A375 (cell line): ENCODE measurements around the gene EIF4E1B. TPM values are rescaled to one million over a fixed set of nuclear protein-coding genes. Genes with fewer than 3 reads are reported as not detected.

Experiments
- small RNA-seq: library from RNA; depleted of rRNA; stranded (forward); fragments of <200 nt; gene quantifications from one replicate; pipeline ENCODE3, GENCODE V24; 2014
- total RNA-seq: library from RNA; depleted of rRNA; stranded (reverse); fragments of >200 nt; shearing (Covaris generic); gene quantifications from 2 replicates; pipeline ENCODE4 v1.2.3, GENCODE V29; 2014; rRNA removed

Gene EIF4E1B, protein sequence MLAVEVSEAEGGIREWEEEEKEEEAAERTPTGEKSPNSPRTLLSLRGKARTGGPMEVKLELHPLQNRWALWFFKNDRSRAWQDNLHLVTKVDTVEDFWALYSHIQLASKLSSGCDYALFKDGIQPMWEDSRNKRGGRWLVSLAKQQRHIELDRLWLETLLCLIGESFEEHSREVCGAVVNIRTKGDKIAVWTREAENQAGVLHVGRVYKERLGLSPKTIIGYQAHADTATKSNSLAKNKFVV
- total RNA-seq = not detected in 2 replicates

DNA sequence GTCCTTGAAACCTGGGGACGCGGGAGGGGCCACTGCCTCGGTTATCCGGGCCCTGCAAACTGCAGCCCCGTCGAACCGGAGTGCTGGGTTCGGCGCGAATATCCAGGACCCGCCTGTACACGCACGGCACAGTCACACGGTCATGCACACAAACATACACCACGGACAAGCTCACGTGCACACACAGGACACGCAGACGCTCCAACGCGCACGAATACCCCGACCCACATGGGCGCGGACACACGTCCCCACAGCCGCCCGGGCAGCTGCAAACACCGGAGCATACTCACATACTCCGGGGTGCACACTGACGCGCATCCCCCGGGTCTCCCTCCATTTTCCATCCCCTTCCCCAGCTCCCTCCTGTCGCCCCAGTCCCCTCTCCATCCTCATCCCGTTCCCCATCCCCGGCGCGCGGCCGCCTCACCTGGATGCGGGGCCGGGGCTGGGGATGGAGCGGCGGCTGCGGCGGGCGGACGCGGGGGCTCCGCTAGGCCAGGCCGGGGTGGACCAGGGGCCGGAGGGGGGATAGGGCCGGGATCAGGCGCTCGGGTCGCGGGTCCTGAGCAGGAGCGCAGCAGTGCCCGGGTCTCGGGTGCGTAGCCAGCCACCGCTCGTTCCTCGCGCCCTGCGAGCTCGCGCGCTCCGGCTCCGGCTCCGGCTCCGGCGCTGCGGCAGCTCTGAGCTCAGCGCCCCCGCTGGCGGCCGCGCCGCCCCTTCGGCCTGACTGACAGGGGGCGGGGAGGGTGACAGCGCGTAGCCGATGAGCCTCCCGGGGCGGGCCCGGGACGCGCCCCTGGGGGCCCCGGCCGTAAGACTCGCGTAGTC, at the start of gene EIF4E1B, which contains the start of gene SNCB:
EIF4E1B (plus strand) TSS at position 823 of the 828 bp plus-strand sequence. CDS start 12,113 bp downstream, outside the sequence.
SNCB (minus strand) TSS at position 682 of the 828 bp plus-strand sequence. CDS start 880 bp downstream, outside the sequence.

GRCh38 chr5:176609724-176610434, 20.6 kb upstream of the EIF4E1B start, which contains the start of gene GPRIN1:
TSS of gene GPRIN1 (minus strand) at chr5:176610156. CDS start at chr5:176599834, 10,322 bp downstream.

GRCh38 chr5:176647030-176647842, 16.8 kb downstream of the EIF4E1B start, which contains the start of gene TSPAN17:
TSS of gene TSPAN17 (plus strand) at chr5:176647484. CDS start at chr5:176647616, 132 bp downstream.

Small RNA genes lying within 50 kb of the gene (small RNA-seq; reads per million reads assigned to genes)
- gene MIR4281 = not detected

Other genes starting within 250 kb of the EIF4E1B start
- 162 and 174 TPM in 2 replicates for gene NOP16, start 242.1 kb upstream of the EIF4E1B start, total RNA-seq
- 75.3 and 99.4 TPM in 2 replicates for gene HIGD2A, start 241.9 kb upstream of the EIF4E1B start, total RNA-seq
- gene CLTB, start 214.1 kb upstream of the EIF4E1B start, total RNA-seq = 131 and 132 TPM in 2 replicates
- gene FAF2, start 182.3 kb upstream of the EIF4E1B start, total RNA-seq = 48.2 and 48.7 TPM in 2 replicates
- 19.6 and 22.2 TPM in 2 replicates for gene RNF44, start 93.3 kb upstream of the EIF4E1B start, total RNA-seq
- not detected in 2 replicates for gene CDHR2, start 81.3 kb upstream of the EIF4E1B start, total RNA-seq
- gene GPRIN1, start 20.5 kb upstream of the EIF4E1B start, total RNA-seq = 10.1 and 11.0 TPM in 2 replicates
- gene SNCB, start 141 bp upstream of the EIF4E1B start, total RNA-seq = not detected in 2 replicates
- gene TSPAN17, start 16.8 kb downstream of the EIF4E1B start, total RNA-seq = 11.9 and 13.4 TPM in 2 replicates
- not detected in 2 replicates for gene UNC5A, start 179.9 kb downstream of the EIF4E1B start, total RNA-seq